Mononuclear cell (primary cell): ENCODE results near the gene SLAIN1. TPM values are rescaled to one million over a fixed set of nuclear protein-coding genes. Genes with fewer than 3 reads are reported as not detected.

ENCODE experiments used
- H3K27me3 ChIP-seq: 2 replicates; pipeline ENCODE4 v1.6.0; 2011; ENCODE audit warnings: low read length, control low read depth; ENCODE audit not compliant: insufficient read depth
- H3K4me1 ChIP-seq: 2 replicates; pipeline ENCODE4 v1.5.1; 2011; ENCODE audit warnings: mild to moderate bottlenecking, low read length, control low read depth; ENCODE audit not compliant: insufficient read depth
- H3K4me3 ChIP-seq: 2 replicates; pipeline ENCODE4 v1.5.1; 2011; ENCODE audit warnings: mild to moderate bottlenecking, low read length, moderate library complexity
- H3K9me3 ChIP-seq: 2 replicates; pipeline ENCODE4 v1.5.1; 2011; ENCODE audit warnings: low read depth, mild to moderate bottlenecking, control low read depth, low read length
- total RNA-seq: library from RNA; depleted of rRNA; stranded (reverse); fragments of >200 nt; gene quantifications from one replicate; pipeline ENCODE4 v1.2.3, GENCODE V29; 2012

SLAIN1 gene
- total RNA-seq, 1 donor = 81.9 TPM

GRCh38 chr13:77696879-77697216 is 639 bp upstream of the SLAIN1 start:
- Histone ChIP-seq H3K27me3 (peaks cover 16% of the 10 kb centered on the region), H3K4me1 (peaks cover 23% of the 10 kb centered on the region), H3K4me3 (peak overlapping the region; percentile 44), H3K9me3 (no peaks in the 10 kb centered on the region)

GRCh38 chr13:77698201-77699058 is 943 bp downstream of the SLAIN1 start:
- peaks cover 16% of the 10 kb centered on the region for H3K27me3 ChIP-seq
- H3K4me3 ChIP-seq = peak overlapping the region; percentile 69
- peaks cover 23% of the 10 kb centered on the region for H3K4me1 ChIP-seq
- no peaks in the 10 kb centered on the region for H3K9me3 ChIP-seq

GRCh38 chr13:77699059-77699680 is 1.7 kb downstream of the SLAIN1 start:
- Histone ChIP-seq H3K27me3 (peaks cover 16% of the 10 kb centered on the region), H3K4me3 (peak overlapping the region; percentile 69), H3K9me3 (no peaks in the 10 kb centered on the region), H3K4me1 (peaks cover 23% of the 10 kb centered on the region)

GRCh38 chr13:77701305-77701704 is 3.8 kb downstream of the SLAIN1 start:
- H3K4me3 ChIP-seq = no peak overlapping the region
- peaks cover 18% of the 10 kb centered on the region for H3K4me1 ChIP-seq
- peaks cover 9% of the 10 kb centered on the region for H3K27me3 ChIP-seq
- no peaks in the 10 kb centered on the region for H3K9me3 ChIP-seq

DNA sequence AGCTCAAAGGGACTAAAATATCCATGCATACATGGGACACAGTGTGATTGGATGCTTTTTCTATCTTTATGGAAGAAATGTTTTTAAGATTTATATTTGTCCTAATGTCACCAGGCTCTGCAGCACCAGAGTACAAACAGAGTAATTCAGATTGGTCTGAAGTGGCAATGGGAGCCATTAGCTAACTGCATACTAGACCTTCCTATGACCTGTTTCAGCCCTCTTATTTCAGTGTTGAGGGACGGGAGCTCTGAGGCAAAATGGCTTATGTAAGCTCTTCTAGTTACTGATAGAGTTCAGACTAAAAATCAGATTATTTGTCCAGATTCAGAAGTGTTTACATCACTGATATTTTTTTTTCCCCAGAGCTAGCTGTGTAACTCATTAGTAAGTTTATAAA is 4.9 kb downstream of the SLAIN1 start:
- Histone ChIP-seq H3K27me3 (no peaks in the 10 kb centered on the region), H3K4me1 (peaks cover 9% of the 10 kb centered on the region), H3K9me3 (no peaks in the 10 kb centered on the region), H3K4me3 (no peak overlapping the region)

DNA sequence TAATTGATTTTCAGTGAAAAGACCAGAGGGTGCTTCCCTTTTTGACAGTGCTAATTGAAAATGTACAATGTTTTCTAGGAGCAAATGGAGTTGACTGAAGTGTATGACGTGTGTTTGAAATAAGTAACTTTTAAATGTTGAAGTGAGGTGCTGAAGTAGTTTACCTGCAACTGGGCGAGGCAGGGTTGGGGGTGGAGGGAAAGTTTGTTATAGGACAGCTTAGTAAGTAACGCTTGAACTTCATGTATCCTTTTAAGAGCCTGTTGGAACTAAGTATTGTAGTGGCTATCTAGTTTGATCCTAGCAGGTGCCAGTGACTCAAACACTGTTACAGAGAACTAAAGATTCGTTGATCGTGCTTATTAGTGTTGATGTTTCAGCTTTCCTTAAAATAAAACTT is 5.9 kb downstream of the SLAIN1 start:
- Histone ChIP-seq H3K4me1 (peaks cover 9% of the 10 kb centered on the region), H3K4me3 (no peak overlapping the region), H3K27me3 (no peaks in the 10 kb centered on the region), H3K9me3 (no peaks in the 10 kb centered on the region)

GRCh38 chr13:77714119-77714755 is 16.8 kb downstream of the SLAIN1 start:
- Histone ChIP-seq H3K4me3 (no peak overlapping the region), H3K4me1 (no peaks in the 10 kb centered on the region), H3K9me3 (no peaks in the 10 kb centered on the region), H3K27me3 (no peaks in the 10 kb centered on the region)

- Histone ChIP-seq H3K4me1 (no peaks in the 10 kb centered on the region), H3K4me3 (no peak overlapping the region), H3K27me3 (no peaks in the 10 kb centered on the region), H3K9me3 (no peaks in the 10 kb centered on the region)
These were observed 17.9 kb downstream of the SLAIN1 start for GRCh38 chr13:77715233-77715891.

DNA sequence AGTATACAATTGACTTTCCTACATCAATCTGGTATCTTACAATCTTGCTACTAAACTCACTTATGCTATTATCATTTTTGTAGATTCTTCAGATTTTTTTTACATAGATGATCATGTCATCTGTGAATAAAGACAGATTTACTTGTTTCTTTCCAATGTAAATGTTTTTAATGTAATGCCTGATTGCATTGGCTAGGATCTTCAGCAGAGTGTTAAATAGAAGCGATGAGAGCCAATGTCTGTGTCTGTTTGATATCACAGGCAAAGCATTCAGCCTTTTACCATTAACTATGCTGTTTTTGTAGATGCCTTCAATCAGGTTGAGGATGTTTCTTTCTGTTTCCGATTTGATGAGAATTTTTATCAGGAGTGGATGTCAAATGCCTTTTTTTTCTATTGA is 19.2 kb downstream of the SLAIN1 start:
- no peaks in the 10 kb centered on the region for H3K4me1 ChIP-seq
- no peak overlapping the region for H3K4me3 ChIP-seq
- no peaks in the 10 kb centered on the region for H3K27me3 ChIP-seq
- no peaks in the 10 kb centered on the region for H3K9me3 ChIP-seq

DNA sequence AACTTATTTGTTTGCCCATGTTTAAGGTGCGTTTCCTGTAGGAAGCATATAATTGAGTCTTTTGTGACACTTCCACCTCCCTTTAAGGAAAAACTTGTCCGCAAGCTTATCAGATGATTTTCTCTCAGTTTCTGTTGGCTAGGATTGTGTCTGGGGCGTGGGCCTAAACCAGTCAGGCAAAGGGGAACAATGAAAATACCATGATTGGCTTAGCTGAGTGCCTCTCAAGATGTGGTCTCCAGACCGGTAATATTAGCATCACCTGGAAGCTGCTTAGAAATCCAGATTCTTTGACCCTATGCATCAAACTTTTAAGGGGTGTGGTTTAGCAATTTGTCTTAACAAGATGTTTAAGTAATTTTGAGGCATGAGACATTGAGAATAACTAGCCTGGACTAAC is 20.0 kb downstream of the SLAIN1 start:
- Histone ChIP-seq H3K4me1 (no peaks in the 10 kb centered on the region), H3K27me3 (no peaks in the 10 kb centered on the region), H3K9me3 (no peaks in the 10 kb centered on the region), H3K4me3 (no peak overlapping the region)

GRCh38 chr13:77719128-77719527 is 21.6 kb downstream of the SLAIN1 start:
- Histone ChIP-seq H3K4me1 (no peaks in the 10 kb centered on the region), H3K4me3 (no peak overlapping the region), H3K9me3 (no peaks in the 10 kb centered on the region), H3K27me3 (no peaks in the 10 kb centered on the region)

DNA sequence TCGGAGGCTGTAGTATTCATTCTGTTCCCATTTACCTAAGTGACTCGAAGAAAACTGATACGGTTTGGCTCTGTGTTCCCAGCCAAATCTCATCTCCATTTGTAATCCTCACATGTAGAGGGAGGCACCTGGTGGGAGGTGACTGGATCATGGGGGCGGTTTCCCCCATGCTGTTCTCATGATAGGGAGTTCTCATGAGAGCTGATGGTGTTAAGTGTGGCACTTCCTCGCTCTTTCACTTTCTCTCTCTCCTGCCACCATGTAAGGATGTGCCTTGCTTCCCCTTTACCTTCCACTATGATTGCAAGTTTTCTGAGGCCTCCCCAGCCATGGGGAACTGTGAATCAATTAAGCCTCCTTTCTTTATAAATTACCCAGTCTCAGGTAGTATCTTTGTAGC is 23.5 kb downstream of the SLAIN1 start:
- Histone ChIP-seq H3K9me3 (no peaks in the 10 kb centered on the region), H3K4me1 (peaks cover 9% of the 10 kb centered on the region), H3K4me3 (no peak overlapping the region), H3K27me3 (no peaks in the 10 kb centered on the region)

DNA sequence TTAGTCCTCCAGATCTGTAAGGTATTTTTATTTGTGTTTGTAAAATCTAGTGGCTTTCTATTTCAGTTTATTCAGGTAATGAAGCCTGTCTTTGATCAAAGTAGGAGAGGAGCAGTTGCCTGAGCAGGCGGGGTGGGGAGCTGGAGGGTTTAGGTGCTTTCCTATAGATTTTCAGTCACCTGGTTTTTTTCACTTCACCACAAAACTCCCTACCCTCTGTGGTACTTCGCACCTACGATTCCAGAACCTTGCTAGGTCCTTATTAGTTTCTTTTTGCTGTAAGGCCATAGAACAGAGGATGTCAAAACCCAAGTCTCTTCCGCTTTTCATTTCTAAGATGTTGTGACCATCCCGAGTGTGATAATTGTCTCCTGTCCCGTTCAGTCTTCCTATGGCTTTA is 26.6 kb downstream of the SLAIN1 start:
- no peak overlapping the region for H3K4me3 ChIP-seq
- no peaks in the 10 kb centered on the region for H3K9me3 ChIP-seq
- H3K27me3 ChIP-seq = no peaks in the 10 kb centered on the region
- H3K4me1 ChIP-seq = peaks cover 9% of the 10 kb centered on the region

DNA sequence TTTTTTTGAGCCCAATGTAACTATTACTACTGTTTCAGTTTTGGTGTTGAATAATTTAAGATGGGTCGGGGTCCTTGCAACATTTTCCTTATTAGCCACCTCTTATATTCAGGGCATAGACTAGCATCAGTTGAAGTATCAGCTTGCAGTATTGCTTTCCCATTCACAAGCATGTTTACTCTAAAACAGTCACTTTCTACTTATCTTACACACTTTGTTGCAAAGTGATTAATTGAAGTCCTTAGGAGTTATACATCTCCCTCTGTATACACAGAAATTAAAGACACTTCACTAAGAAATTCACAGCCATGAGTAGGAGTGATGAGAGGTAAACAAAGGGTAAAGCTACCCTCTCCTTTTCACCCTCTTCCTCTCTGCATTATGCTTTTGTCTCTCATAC is 27.6 kb downstream of the SLAIN1 start:
- Histone ChIP-seq H3K4me1 (peaks cover 17% of the 10 kb centered on the region), H3K9me3 (no peaks in the 10 kb centered on the region), H3K4me3 (no peak overlapping the region), H3K27me3 (no peaks in the 10 kb centered on the region)
